ENCODE results near the gene THRB.

DNA sequence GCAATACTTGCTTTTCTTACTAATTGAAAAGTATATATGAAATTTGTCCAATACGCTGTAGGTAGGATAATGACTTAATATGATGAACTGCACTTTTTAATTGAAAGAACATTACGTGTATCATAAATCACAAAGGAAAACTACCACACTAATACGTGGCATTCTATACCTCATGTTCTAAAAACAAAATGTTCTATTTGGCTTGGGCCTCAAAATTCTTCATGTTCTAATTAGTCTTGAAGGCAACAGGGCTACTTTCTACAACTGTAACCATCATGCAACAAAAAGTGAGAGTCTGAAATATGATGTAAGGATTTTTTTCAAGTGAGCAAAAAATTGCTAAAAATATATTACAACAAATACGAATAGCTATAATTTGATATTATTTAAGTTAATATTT is 19.8 kb downstream of the THRB start:
- TF ChIP-seq, protein P1, sequence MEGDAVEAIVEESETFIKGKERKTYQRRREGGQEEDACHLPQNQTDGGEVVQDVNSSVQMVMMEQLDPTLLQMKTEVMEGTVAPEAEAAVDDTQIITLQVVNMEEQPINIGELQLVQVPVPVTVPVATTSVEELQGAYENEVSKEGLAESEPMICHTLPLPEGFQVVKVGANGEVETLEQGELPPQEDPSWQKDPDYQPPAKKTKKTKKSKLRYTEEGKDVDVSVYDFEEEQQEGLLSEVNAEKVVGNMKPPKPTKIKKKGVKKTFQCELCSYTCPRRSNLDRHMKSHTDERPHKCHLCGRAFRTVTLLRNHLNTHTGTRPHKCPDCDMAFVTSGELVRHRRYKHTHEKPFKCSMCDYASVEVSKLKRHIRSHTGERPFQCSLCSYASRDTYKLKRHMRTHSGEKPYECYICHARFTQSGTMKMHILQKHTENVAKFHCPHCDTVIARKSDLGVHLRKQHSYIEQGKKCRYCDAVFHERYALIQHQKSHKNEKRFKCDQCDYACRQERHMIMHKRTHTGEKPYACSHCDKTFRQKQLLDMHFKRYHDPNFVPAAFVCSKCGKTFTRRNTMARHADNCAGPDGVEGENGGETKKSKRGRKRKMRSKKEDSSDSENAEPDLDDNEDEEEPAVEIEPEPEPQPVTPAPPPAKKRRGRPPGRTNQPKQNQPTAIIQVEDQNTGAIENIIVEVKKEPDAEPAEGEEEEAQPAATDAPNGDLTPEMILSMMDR (IDR thresholded peaks at IDR 0.05): no peak
- TF ChIP-seq POLR2A (IDR thresholded peaks at IDR 0.05): no peak
- no peak for TF ChIP-seq POLR2AphosphoS5 (IDR thresholded peaks at IDR 0.05; ENCODE audit: insufficient read depth in 1 of 2, low read depth in 1 of 2)

All from vagina (tissue), 2 donors.